ENCODE measurements around the gene EFCAB5. TPM values are rescaled to one million over a fixed set of nuclear protein-coding genes. Genes with fewer than 3 reads are reported as not detected.
A peak's percentile ranks its signal among the peaks of the same experiment; 100 is the strongest.
"Not testable (repeated sequence)": the region's sequence is repeated elsewhere in the genome, so short reads cannot be mapped to it uniquely, and the experiment has no call there.

EFCAB5 gene
- total and polyA plus RNA-seq, 3 donors from 2014 or later, result 11.7 to 23.0 (median 15.1) TPM

DNA sequence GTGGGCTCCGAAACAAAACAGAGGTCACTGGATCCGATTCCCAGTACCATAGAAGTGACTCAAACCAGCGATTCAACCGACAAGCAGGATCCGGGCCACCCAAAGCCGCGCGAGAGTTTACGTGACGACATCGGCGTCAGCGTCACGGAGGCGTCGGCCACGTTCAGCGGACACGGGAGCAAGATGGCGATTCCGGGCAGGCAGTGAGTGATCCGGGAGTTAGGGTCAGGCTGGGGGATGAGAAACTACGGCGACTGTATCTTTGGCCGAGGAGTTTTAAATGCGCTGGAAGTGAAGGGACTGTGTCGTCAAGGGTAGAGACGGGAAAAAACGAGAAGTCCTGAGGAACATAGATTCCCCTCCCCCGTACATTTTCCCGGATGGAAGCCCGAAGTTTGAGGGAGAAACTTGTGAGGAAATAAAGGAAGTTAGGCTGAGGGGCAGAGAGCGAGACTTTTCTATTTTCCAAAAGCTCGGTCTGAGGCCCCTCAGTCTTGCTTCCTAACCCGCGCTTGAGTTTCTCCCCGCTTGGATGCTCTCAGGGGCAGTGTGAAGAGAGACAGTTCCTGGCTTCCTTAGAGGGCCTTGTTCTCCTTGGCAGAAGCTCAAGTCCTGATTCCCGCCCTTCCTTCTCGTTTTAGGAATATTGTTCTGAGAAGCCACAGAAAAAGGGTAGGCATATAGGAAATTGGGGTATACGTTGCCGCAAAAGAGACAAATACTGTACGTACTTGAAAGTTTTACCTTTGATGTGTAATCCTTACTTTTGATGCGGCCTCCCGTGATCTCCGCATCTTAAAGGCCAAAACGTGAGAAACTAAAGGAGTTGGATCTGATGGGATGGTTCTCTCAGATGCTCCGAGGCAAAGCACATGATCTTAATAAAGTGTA, 175.5 kb downstream of the EFCAB5 start, which contains the start of gene NSRP1:
Gene NSRP1 (plus strand): TSS at position 156 of the 891 bp plus-strand sequence. CDS start 28 bp downstream, at position 184.
- Histone ChIP-seq H3K36me3 (ENCODE audit: low read depth, missing control alignments) (no peaks in the 10 kb centered on the region), H3K27ac (peak within 1 kb of the TSS; percentile 96 to 98), H3K9me3 (no peaks in the 10 kb centered on the region), H3K4me1 (peaks cover 11% of the 10 kb centered on the region), H3K4me3 (peak within 1 kb of the TSS; percentile 70 to 87), H3K27me3 (no peaks in the 10 kb centered on the region)
- 0 to 1% methylated on average over 46 to 47 of the region's 47 CpGs for WGBS, 2 donors
- DNase-seq, result peak; percentile 97
- intact Hi-C loops (cut with DNase I; ENCODE audit: low total_unique reads), result no loop called here
- peak; percentile 83 for TF ChIP-seq POLR2A (IDR thresholded peaks at IDR 0.05)
- TF ChIP-seq, protein P1, sequence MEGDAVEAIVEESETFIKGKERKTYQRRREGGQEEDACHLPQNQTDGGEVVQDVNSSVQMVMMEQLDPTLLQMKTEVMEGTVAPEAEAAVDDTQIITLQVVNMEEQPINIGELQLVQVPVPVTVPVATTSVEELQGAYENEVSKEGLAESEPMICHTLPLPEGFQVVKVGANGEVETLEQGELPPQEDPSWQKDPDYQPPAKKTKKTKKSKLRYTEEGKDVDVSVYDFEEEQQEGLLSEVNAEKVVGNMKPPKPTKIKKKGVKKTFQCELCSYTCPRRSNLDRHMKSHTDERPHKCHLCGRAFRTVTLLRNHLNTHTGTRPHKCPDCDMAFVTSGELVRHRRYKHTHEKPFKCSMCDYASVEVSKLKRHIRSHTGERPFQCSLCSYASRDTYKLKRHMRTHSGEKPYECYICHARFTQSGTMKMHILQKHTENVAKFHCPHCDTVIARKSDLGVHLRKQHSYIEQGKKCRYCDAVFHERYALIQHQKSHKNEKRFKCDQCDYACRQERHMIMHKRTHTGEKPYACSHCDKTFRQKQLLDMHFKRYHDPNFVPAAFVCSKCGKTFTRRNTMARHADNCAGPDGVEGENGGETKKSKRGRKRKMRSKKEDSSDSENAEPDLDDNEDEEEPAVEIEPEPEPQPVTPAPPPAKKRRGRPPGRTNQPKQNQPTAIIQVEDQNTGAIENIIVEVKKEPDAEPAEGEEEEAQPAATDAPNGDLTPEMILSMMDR (IDR thresholded peaks at IDR 0.05), result no peak

DNA sequence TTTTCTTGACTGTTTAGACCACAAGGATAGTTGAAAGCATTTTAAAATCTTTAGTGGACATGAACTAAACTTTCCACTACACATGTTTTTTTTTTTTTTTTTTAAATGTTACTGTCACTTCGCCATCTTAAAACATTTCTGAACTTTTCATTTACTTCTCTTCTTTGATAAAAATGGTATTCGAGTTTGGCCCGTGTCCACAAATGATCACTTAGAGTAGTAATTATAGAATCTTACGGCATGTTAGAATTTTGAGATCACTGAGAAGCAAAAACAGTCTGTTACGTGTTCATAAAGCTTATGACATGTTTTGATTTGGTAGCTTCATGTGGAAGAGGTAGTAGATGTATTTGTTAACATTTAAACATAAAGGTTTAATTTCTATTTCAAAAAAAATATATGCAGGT, 176.2 kb downstream of the EFCAB5 start:
- Histone ChIP-seq H3K36me3 (ENCODE audit: low read depth, missing control alignments) (no peaks in the 10 kb centered on the region), H3K9me3 (no peaks in the 10 kb centered on the region), H3K27ac (peak overlapping the region; percentile 96 to 98), H3K27me3 (no peaks in the 10 kb centered on the region), H3K4me3 (peak overlapping the region in 1 of 2 donors; percentile 87), H3K4me1 (peaks cover 11% of the 10 kb centered on the region)
- TF ChIP-seq, protein P1 (IDR thresholded peaks at IDR 0.05), result no peak
- TF ChIP-seq POLR2A (IDR thresholded peaks at IDR 0.05), result no peak
- WGBS, 2 donors, result 16 to 19% methylated on average over 5 of the region's 5 CpGs
- DNase-seq, result no peak
- intact Hi-C loops (cut with DNase I; ENCODE audit: low total_unique reads), result no loop called here

DNA sequence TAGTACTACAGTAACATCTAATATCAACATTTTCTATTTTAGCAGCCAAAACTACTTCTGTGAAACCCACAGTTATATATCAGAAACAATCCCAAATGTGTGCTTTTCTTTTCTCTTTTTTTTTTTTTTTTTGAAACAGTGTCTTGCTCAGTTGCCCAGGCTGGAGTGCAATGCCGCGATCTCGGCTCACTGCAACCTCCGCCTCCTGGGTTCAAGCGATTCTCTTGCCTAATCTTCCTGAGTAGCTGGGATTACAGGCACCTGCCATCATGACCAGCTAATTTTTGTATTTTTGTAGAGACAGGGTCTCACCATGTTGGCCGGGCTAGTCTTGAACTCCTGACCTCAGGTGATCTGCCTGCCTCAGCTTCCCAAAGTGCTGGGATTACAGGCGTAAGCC, 177.2 kb downstream of the EFCAB5 start:
- H3K36me3 ChIP-seq (ENCODE audit: low read depth, missing control alignments); H3K4me3 ChIP-seq; H3K9me3 ChIP-seq; H3K27me3 ChIP-seq; intact Hi-C loops (cut with DNase I; ENCODE audit: low total_unique reads); DNase-seq; H3K27ac ChIP-seq: not testable (repeated sequence)
- 92 to 96% methylated on average over 7 of the region's 7 CpGs for WGBS, 2 donors
- peaks cover 11% of the 10 kb centered on the region for H3K4me1 ChIP-seq

DNA sequence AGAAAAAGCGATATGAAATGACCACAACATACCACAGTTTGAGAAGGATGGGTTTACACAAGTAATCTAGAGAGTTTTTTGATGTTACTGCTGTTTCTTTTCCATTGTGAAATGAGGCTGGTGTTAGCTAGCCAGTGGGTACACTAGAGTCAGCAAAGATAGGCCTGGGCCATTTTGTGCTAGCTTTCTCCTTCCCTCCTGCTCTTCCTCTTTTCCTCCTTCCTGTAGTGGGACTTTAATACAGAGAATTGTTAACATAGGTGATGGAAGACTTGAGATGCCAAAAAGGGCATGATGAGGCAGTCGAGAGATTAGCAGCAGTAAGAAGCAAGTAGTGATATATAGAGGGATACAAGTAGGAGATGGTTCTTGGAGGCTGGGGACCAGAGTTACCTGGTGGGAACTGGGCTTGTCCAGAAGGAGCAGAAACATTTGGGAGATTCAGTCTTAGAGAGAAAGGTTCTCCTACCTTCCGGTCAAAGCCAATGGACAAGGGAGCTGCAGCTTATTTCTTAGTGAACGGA, 182.9 kb downstream of the EFCAB5 start:
- 92% methylated on average over 4 of the region's 4 CpGs for WGBS, 2 donors
- Histone ChIP-seq H3K27me3 (no peaks in the 10 kb centered on the region), H3K4me1 (no peaks in the 10 kb centered on the region), H3K4me3 (no peak overlapping the region), H3K9me3 (no peaks in the 10 kb centered on the region), H3K36me3 (ENCODE audit: low read depth, missing control alignments) (no peaks in the 10 kb centered on the region), H3K27ac (no peak overlapping the region)
- TF ChIP-seq, protein P1 (IDR thresholded peaks at IDR 0.05), result no peak
- TF ChIP-seq POLR2A (IDR thresholded peaks at IDR 0.05), result no peak
- no peak for DNase-seq
- intact Hi-C loops (cut with DNase I; ENCODE audit: low total_unique reads), result loop anchor here (10.0 kb wide), 1 partner anchor 150 kb away; no protein-coding TSS in a partner anchor

DNA sequence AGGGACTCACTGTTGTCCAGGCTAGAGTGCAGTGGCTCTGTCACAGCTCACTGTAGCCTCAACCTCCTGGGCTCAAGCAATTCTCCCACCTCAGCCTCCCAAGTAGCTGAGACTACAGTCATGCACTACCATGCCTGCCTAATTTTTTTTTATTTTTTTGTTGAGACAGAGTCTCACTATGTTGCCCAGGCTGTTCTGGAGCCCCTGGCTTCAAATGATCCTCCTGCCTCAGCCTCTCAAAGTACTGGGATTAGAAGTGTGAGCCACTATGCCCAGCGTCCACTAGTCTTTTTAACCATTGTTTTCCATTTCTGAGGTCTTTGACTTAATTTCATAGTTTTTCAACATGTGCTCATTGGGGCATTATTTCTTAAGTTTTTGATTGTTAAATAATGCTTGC, 188.7 kb downstream of the EFCAB5 start:
- Histone ChIP-seq H3K36me3 (ENCODE audit: low read depth, missing control alignments) (no peaks in the 10 kb centered on the region), H3K27me3 (no peaks in the 10 kb centered on the region), H3K4me1 (no peaks in the 10 kb centered on the region), H3K27ac (no peak overlapping the region), H3K9me3 (no peaks in the 10 kb centered on the region), H3K4me3 (no peak overlapping the region)
- TF ChIP-seq POLR2A (IDR thresholded peaks at IDR 0.05), result no peak
- TF ChIP-seq, protein P1 (IDR thresholded peaks at IDR 0.05), result no peak
- no peak for DNase-seq
- WGBS, 2 donors, result 85 to 95% methylated on average over 1 of the region's 1 CpG
- intact Hi-C loops (cut with DNase I; ENCODE audit: low total_unique reads), result no loop called here

Measured in testis (tissue), 3 donors.